Gastrocnemius medialis (tissue), 4 donors: ENCODE data around the gene SF1. TPM values are rescaled to one million over a fixed set of nuclear protein-coding genes. Genes with fewer than 3 reads are reported as not detected.

Source experiments
- ATAC-seq, 2 donors: fragments of 150-250 bp; one replicate each; pipeline ENCODE4 v1.9.1; 2016
- DNase-seq, 2 donors: peaks; one replicate each; pipeline ENCODE4 v3.0.0-alpha.2; 2019
- H3K27ac ChIP-seq, 4 donors: fragments of 200-600 bp; sonication (generic); 1 replicate in 1 of 4; 2 replicates in 3 of 4; pipeline ENCODE4 v1.5.1; 2016 to 2018; ENCODE audit warnings: mild to moderate bottlenecking in 2 of 4, moderate library complexity in 1 of 4
- H3K27me3 ChIP-seq, 3 donors: fragments of 200-600 bp; sonication (generic) in 2 of 3; 1 replicate in 1 of 3; 2 replicates in 2 of 3; pipeline versions ENCODE4 v1.5.1 to v1.6.0; 2016 to 2019; ENCODE audit warnings: mild to moderate bottlenecking in 1 of 3, moderate library complexity in 1 of 3
- H3K36me3 ChIP-seq, 2 donors: fragments of 200-600 bp; sonication (generic) in 1 of 2; one replicate each; pipeline ENCODE4 v1.5.1; 2017 to 2018
- H3K4me1 ChIP-seq, 2 donors: fragments of 200-600 bp; sonication (generic) in 1 of 2; one replicate each; pipeline ENCODE4 v1.5.1; 2016 to 2017; ENCODE audit warnings: mild to moderate bottlenecking in 2 of 2
- H3K4me3 ChIP-seq, 4 donors: fragments of 200-600 bp; sonication (generic) in 3 of 4; 1 replicate in 1 of 4; 2 replicates in 3 of 4; pipeline ENCODE4 v1.5.1; 2016 to 2019; ENCODE audit warnings: mild to moderate bottlenecking in 2 of 4
- H3K9me3 ChIP-seq, 3 donors: fragments of 200-600 bp; sonication (generic) in 2 of 3; 1 replicate in 1 of 3; 2 replicates in 2 of 3; pipeline ENCODE4 v1.5.1; 2016 to 2019
- CTCF ChIP-seq, 5 experiments: fragments of 450-650 bp in 3 of 5; fragments of 200-600 bp in 2 of 5; sonication (generic) in 2 of 5; IDR thresholded peaks in 4 of 5; conservative IDR thresholded peaks in 1 of 5; 1 replicate in 4 of 5; 2 replicates in 1 of 5; pipeline ENCODE4 v1.5.1; 2016 to 2019; ENCODE audit warnings: antibody characterized with exemption in 5 of 5, mild to moderate bottlenecking in 3 of 5, moderate library complexity in 3 of 5
- POLR2A ChIP-seq, 2 donors: fragments of 450-650 bp; IDR thresholded peaks; one replicate each; pipeline ENCODE4 v1.6.1; 2017; ENCODE audit warnings: antibody characterized with exemption in 2 of 2, mild to moderate bottlenecking in 2 of 2, moderate library complexity in 2 of 2
- in situ Hi-C, 4 donors: fragments of 200-750 bp; cut with MboI; loops; one replicate each; pipeline versions ENCODE4 v1.15.0 to v1.8.0; 2017; ENCODE audit warnings: low sequenced_read_pairs in 4 of 4
- intact Hi-C: fragments of 100-400 bp; cut with DNase I; formaldehyde crosslinking; loops from one replicate; pipeline ENCODE4 v1.15.1; 2023; ENCODE audit warnings: low total_unique reads
- total RNA-seq, 4 donors: library from RNA; depleted of rRNA; stranded (reverse); fragments of >200 nt; gene quantifications; one replicate each; pipeline versions ENCODE4 v1.1.0 to v1.2.3, GENCODE V29; 2016

The SF1 gene
- total RNA-seq, 4 donors from 2014 or later = 171 to 249 (median 193) TPM

- Histone ChIP-seq H3K27me3 (no peaks in the 10 kb centered on the region), H3K9me3 (no peaks in the 10 kb centered on the region), H3K27ac (peak overlapping the region; percentile 85 to 91 (median 89)), H3K4me3 (peak overlapping the region; percentile 62 to 80 (median 77)), H3K36me3 (peaks cover 0 to 28% of the 10 kb centered on the region in 2 donors), H3K4me1 (peaks cover 13 to 16% of the 10 kb centered on the region in 2 donors)
- no peak for TF ChIP-seq CTCF (IDR thresholded peaks at IDR 0.05 in 4 of 5, conservative IDR thresholded peaks at IDR 0.05 in 1 of 5)
- in situ Hi-C loops (no loop called here), intact Hi-C loops (loop anchor here (1.0 kb wide), 1 partner anchor 26 kb away; the partner anchor contains the start of gene SF1)
- ATAC-seq = peak in 1 of 2 donors; percentile 14
- no peak for DNase-seq
These were observed 25.6 kb upstream of the SF1 start for GRCh38 chr11:64803846-64804345.

GRCh38 chr11:64803158-64803845, 25.0 kb upstream of the SF1 start, which contains the start of gene MAP4K2:
Gene MAP4K2, minus strand, starts transcription at chr11:64803214. Its CDS starts 65 bp downstream, at chr11:64803149.
- peaks cover 12 to 16% of the 10 kb centered on the region in 2 donors for H3K4me1 ChIP-seq
- H3K9me3 ChIP-seq = no peaks in the 10 kb centered on the region
- DNase-seq (peak; percentile 73 to 85), ATAC-seq (peak; percentile 91 to 93)
- peak within 1 kb of the TSS; percentile 69 to 80 (median 77) for H3K4me3 ChIP-seq
- no peaks in the 10 kb centered on the region for H3K27me3 ChIP-seq
- intact Hi-C loops = loop anchor here (1.0 kb wide), 1 partner anchor 25 kb away; the partner anchor contains the start of gene SF1
- in situ Hi-C loops = no loop called here
- TF ChIP-seq CTCF (IDR thresholded peaks at IDR 0.05 in 4 of 5, conservative IDR thresholded peaks at IDR 0.05 in 1 of 5) = peak in 2 of 5 experiments; percentile 25 to 29
- TF ChIP-seq POLR2A (IDR thresholded peaks at IDR 0.05) = peak; percentile 21 to 28
- peak within 1 kb of the TSS; percentile 85 to 91 (median 89) for H3K27ac ChIP-seq
- peaks cover 0 to 28% of the 10 kb centered on the region in 2 donors for H3K36me3 ChIP-seq

GRCh38 chr11:64802370-64803157, 24.2 kb upstream of the SF1 start:
- peaks cover 12 to 16% of the 10 kb centered on the region in 2 donors for H3K4me1 ChIP-seq
- TF ChIP-seq CTCF (IDR thresholded peaks at IDR 0.05 in 4 of 5, conservative IDR thresholded peaks at IDR 0.05 in 1 of 5) = no peak
- DNase-seq = no peak
- peak overlapping the region; percentile 77 to 90 (median 80) for H3K27ac ChIP-seq
- H3K9me3 ChIP-seq = no peaks in the 10 kb centered on the region
- intact Hi-C loops = loop anchor here (1.0 kb wide), 1 partner anchor 24 kb away; the partner anchor contains the start of gene SF1
- in situ Hi-C loops = no loop called here
- peak overlapping the region; percentile 63 to 79 (median 72) for H3K4me3 ChIP-seq
- peak in 1 of 2 donors; percentile 22 for ATAC-seq
- H3K27me3 ChIP-seq = no peaks in the 10 kb centered on the region
- peaks cover 0 to 28% of the 10 kb centered on the region in 2 donors for H3K36me3 ChIP-seq

- ATAC-seq = no peak
- H3K9me3 ChIP-seq = no peaks in the 10 kb centered on the region
- H3K27ac ChIP-seq = peak overlapping the region; percentile 77 to 90 (median 80)
These were observed 23.4 kb upstream of the SF1 start for GRCh38 chr11:64801561-64802369.

More at GRCh38 chr11:64801561-64802369, 23.4 kb upstream of the SF1 start:
- Histone ChIP-seq H3K36me3 (peaks cover 0 to 27% of the 10 kb centered on the region in 2 donors), H3K4me3 (peak overlapping the region in 2 of 4 donors; percentile 63 to 75), H3K27me3 (no peaks in the 10 kb centered on the region), H3K4me1 (peaks cover 12 to 16% of the 10 kb centered on the region in 2 donors)
- intact Hi-C loops = no loop called here
- in situ Hi-C loops = no loop called here
- TF ChIP-seq CTCF (IDR thresholded peaks at IDR 0.05 in 4 of 5, conservative IDR thresholded peaks at IDR 0.05 in 1 of 5) (no peak), POLR2A (IDR thresholded peaks at IDR 0.05) (no peak)
- DNase-seq = no peak
